HG03097 (cell line): Measurements from ENCODE around the gene ALKBH3.

Source experiments
- ATAC-seq: cut with Tn5 transposase; IDR thresholded peaks from one replicate; pipeline ENCODE4 v1.9.1; 2021; ENCODE audit not compliant: unreplicated experiment, low FRiP score

Gene ALKBH3

GRCh38 chr11:43936076-43936475, 55.4 kb downstream of the ALKBH3 start:
- no peak for ATAC-seq

GRCh38 chr11:43937434-43938411, 57.1 kb downstream of the ALKBH3 start:
- ATAC-seq = no peak

GRCh38 chr11:43941257-43941994, 60.8 kb downstream of the ALKBH3 start:
- no peak for ATAC-seq

- ATAC-seq = no peak
These were observed 62.2 kb downstream of the ALKBH3 start for GRCh38 chr11:43942662-43943371.

- ATAC-seq = no peak
These were observed 62.8 kb downstream of the ALKBH3 start for GRCh38 chr11:43943372-43943930.

GRCh38 chr11:43943931-43944751, 63.5 kb downstream of the ALKBH3 start:
- no peak for ATAC-seq

- ATAC-seq = no peak
These were observed 64.2 kb downstream of the ALKBH3 start for GRCh38 chr11:43944761-43945311.

GRCh38 chr11:43947003-43947500, 66.4 kb downstream of the ALKBH3 start:
- no peak for ATAC-seq

- ATAC-seq = no peak
These were observed 67.2 kb downstream of the ALKBH3 start for GRCh38 chr11:43947815-43948214.

- ATAC-seq = no peak
These were observed 68.0 kb downstream of the ALKBH3 start for GRCh38 chr11:43948341-43949225.

GRCh38 chr11:43950311-43950855, 69.8 kb downstream of the ALKBH3 start:
- ATAC-seq = no peak

- no peak for ATAC-seq
These were observed 70.6 kb downstream of the ALKBH3 start for GRCh38 chr11:43951231-43951630.

GRCh38 chr11:43952020-43952400, 71.4 kb downstream of the ALKBH3 start:
- ATAC-seq = no peak

GRCh38 chr11:43952401-43953342, 72.0 kb downstream of the ALKBH3 start:
- ATAC-seq = no peak

- ATAC-seq = no peak
These were observed 72.9 kb downstream of the ALKBH3 start for GRCh38 chr11:43953521-43953920.

GRCh38 chr11:43954241-43954640, 73.6 kb downstream of the ALKBH3 start:
- no peak for ATAC-seq
